ENCODE data around the gene PFKL.

Gene PFKL

GRCh38 chr21:44365251-44365966, 65.6 kb downstream of the PFKL start:
- DNase-seq, result no peak

- no peak for DNase-seq
These were observed 66.2 kb downstream of the PFKL start for GRCh38 chr21:44365967-44366585.

GRCh38 chr21:44366586-44367211, 66.8 kb downstream of the PFKL start:
- no peak for DNase-seq

- DNase-seq, result no peak
These were observed 69.0 kb downstream of the PFKL start for GRCh38 chr21:44368711-44369446.

- no peak for DNase-seq
These were observed 70.3 kb downstream of the PFKL start for GRCh38 chr21:44370027-44370735.

- no peak for DNase-seq
These were observed 71.0 kb downstream of the PFKL start for GRCh38 chr21:44370786-44371410.

GRCh38 chr21:44371596-44371995, 71.7 kb downstream of the PFKL start:
- no peak for DNase-seq

GRCh38 chr21:44372616-44373015, 72.8 kb downstream of the PFKL start:
- no peak for DNase-seq

GRCh38 chr21:44374601-44375280, 74.9 kb downstream of the PFKL start:
- DNase-seq, result no peak

GRCh38 chr21:44375281-44375651, 75.4 kb downstream of the PFKL start:
- peak; percentile 58 for DNase-seq

- no peak for DNase-seq
These were observed 75.9 kb downstream of the PFKL start for GRCh38 chr21:44375761-44376241.

- DNase-seq, result no peak
These were observed 76.8 kb downstream of the PFKL start for GRCh38 chr21:44376606-44377005.
